Thyroid gland (tissue), 4 donors: Measurements from ENCODE around the gene NECAB3. TPM values are rescaled to one million over a fixed set of nuclear protein-coding genes. Genes with fewer than 3 reads are reported as not detected.
A peak's percentile ranks its signal among the peaks of the same experiment; 100 is the strongest.
"Not testable (repeated sequence)": the region's sequence is repeated elsewhere in the genome, so short reads cannot be mapped to it uniquely, and the experiment has no call there.

Source experiments
- DNase-seq, 2 donors: peaks; one replicate each; pipeline ENCODE4 v3.0.0-alpha.2; 2019
- H3K27ac ChIP-seq, 3 donors: fragments of 200-600 bp; sonication (generic); 1 replicate in 2 of 3; 2 replicates in 1 of 3; pipeline ENCODE4 v1.5.1; 2016 to 2019; ENCODE audit warnings: mild to moderate bottlenecking in 1 of 3, moderate library complexity in 1 of 3
- H3K27me3 ChIP-seq: fragments of 200-600 bp; sonication (generic); one replicate; pipeline ENCODE4 v1.5.1; 2019
- H3K36me3 ChIP-seq, 2 donors: fragments of 200-600 bp; sonication (generic); one replicate each; pipeline ENCODE4 v1.5.1; 2016 to 2019
- H3K4me1 ChIP-seq, 2 donors: fragments of 200-600 bp; sonication (generic); one replicate each; pipeline ENCODE4 v1.5.1; 2017 to 2019
- H3K4me3 ChIP-seq, 3 donors: fragments of 200-600 bp; sonication (generic); replicated peaks in 1 of 3; 1 replicate in 2 of 3; 2 replicates in 1 of 3; pipeline ENCODE4 v1.5.1; 2016; ENCODE audit warnings: mild to moderate bottlenecking in 1 of 3
- H3K9me3 ChIP-seq: fragments of 200-600 bp; sonication (generic); one replicate; pipeline ENCODE4 v1.5.1; 2017
- CTCF ChIP-seq, 6 experiments: fragments of 200-600 bp in 3 of 6; fragments of 450-650 bp in 3 of 6; sonication (generic) in 3 of 6; IDR thresholded peaks; one replicate each; pipeline ENCODE4 v1.5.1; 2016 to 2019; ENCODE audit warnings: antibody characterized with exemption in 6 of 6, mild to moderate bottlenecking in 2 of 6, inconsistent platforms in 1 of 6, moderate library complexity in 1 of 6
- POLR2A ChIP-seq, 2 donors: fragments of 450-650 bp; IDR thresholded peaks; one replicate each; pipeline ENCODE4 v1.6.1; 2017; ENCODE audit warnings: antibody characterized with exemption in 2 of 2, mild to moderate bottlenecking in 2 of 2, moderate library complexity in 1 of 2
- WGBS, 2 donors: methylation state at CpG; one replicate each; pipeline ENCODE4 v1.1.5; 2017; 5-methylcytosine and 5-hydroxymethylcytosine counted together
- intact Hi-C: fragments of 100-400 bp; cut with DNase I; formaldehyde crosslinking; loops from one replicate; pipeline ENCODE4 v1.15.1; 2023
- total RNA-seq, 4 donors: library from RNA; depleted of rRNA; stranded (reverse); fragments of >200 nt; gene quantifications; one replicate each; pipeline ENCODE4 v1.2.3, GENCODE V29; 2016

The NECAB3 gene
- total RNA-seq, 4 donors from 2014 or later = 65.2 to 99.8 (median 73.4) TPM

- Histone ChIP-seq H3K27ac (peak overlapping the region in 2 of 3 donors; percentile 5 to 59), H3K4me1 (peaks cover 12 to 33% of the 10 kb centered on the region in 2 donors), H3K36me3 (peaks cover 17% of the 10 kb centered on the region in 2 donors), H3K27me3 (no peaks in the 10 kb centered on the region), H3K9me3 (no peaks in the 10 kb centered on the region), H3K4me3 (no peak overlapping the region)
- no peak for DNase-seq
- TF ChIP-seq POLR2A (IDR thresholded peaks at IDR 0.05) = no peak
- no peak for TF ChIP-seq CTCF (IDR thresholded peaks at IDR 0.05)
- intact Hi-C loops = no loop called here
- WGBS, 2 donors = 70 to 76% methylated on average over 11 to 13 of the region's 14 CpGs
These were observed 25.7 kb downstream of the NECAB3 start for GRCh38 chr20:33648396-33649004.

- H3K36me3 ChIP-seq = peaks cover 17% of the 10 kb centered on the region in 2 donors
- intact Hi-C loops = no loop called here
- no peaks in the 10 kb centered on the region for H3K27me3 ChIP-seq
- WGBS, 2 donors = 81 to 88% methylated on average over 11 of the region's 11 CpGs
- no peak overlapping the region for H3K4me3 ChIP-seq
- no peak for DNase-seq
- no peaks in the 10 kb centered on the region for H3K9me3 ChIP-seq
- peaks cover 11 to 28% of the 10 kb centered on the region in 2 donors for H3K4me1 ChIP-seq
- peak overlapping the region in 1 of 3 donors; percentile 5 for H3K27ac ChIP-seq
- TF ChIP-seq CTCF (IDR thresholded peaks at IDR 0.05) (no peak), POLR2A (IDR thresholded peaks at IDR 0.05) (no peak)
These were observed 26.4 kb downstream of the NECAB3 start for GRCh38 chr20:33647603-33648395.

GRCh38 chr20:33646959-33647602 lies 27.1 kb downstream of the NECAB3 start:
- H3K9me3 ChIP-seq, DNase-seq, H3K4me3 ChIP-seq, intact Hi-C loops, H3K27me3 ChIP-seq: not testable (repeated sequence)
- Histone ChIP-seq H3K36me3 (peaks cover 17 to 20% of the 10 kb centered on the region in 2 donors), H3K4me1 (peaks cover 11 to 28% of the 10 kb centered on the region in 2 donors), H3K27ac (peak overlapping the region in 1 of 3 donors; percentile 5)
- 82 to 85% methylated on average over 13 to 14 of the region's 14 CpGs for WGBS, 2 donors

GRCh38 chr20:33646191-33646590 lies 28.0 kb downstream of the NECAB3 start:
- peaks cover 11 to 28% of the 10 kb centered on the region in 2 donors for H3K4me1 ChIP-seq
- no peak overlapping the region for H3K27ac ChIP-seq
- peaks cover 21 to 23% of the 10 kb centered on the region in 2 donors for H3K36me3 ChIP-seq
- intact Hi-C loops = no loop called here
- no peaks in the 10 kb centered on the region for H3K27me3 ChIP-seq
- no peak for TF ChIP-seq POLR2A (IDR thresholded peaks at IDR 0.05)
- no peak for TF ChIP-seq CTCF (IDR thresholded peaks at IDR 0.05)
- no peak for DNase-seq
- H3K4me3 ChIP-seq = no peak overlapping the region
- 94 to 98% methylated on average over 4 to 5 of the region's 5 CpGs for WGBS, 2 donors
- H3K9me3 ChIP-seq = no peaks in the 10 kb centered on the region

GRCh38 chr20:33645396-33645795 lies 28.8 kb downstream of the NECAB3 start:
- intact Hi-C loops = no loop called here
- no peaks in the 10 kb centered on the region for H3K9me3 ChIP-seq
- peaks cover 25 to 26% of the 10 kb centered on the region in 2 donors for H3K36me3 ChIP-seq
- no peaks in the 10 kb centered on the region for H3K27me3 ChIP-seq
- H3K27ac ChIP-seq = no peak overlapping the region
- no peak overlapping the region for H3K4me3 ChIP-seq
- no peak for DNase-seq
- TF ChIP-seq POLR2A (IDR thresholded peaks at IDR 0.05) (no peak), CTCF (IDR thresholded peaks at IDR 0.05) (no peak)
- H3K4me1 ChIP-seq = peaks cover 11 to 28% of the 10 kb centered on the region in 2 donors
- 94 to 95% methylated on average over 2 of the region's 2 CpGs for WGBS, 2 donors
